HepG2 (cell line): ENCODE results near the gene TRIM69. TPM values are rescaled to one million over a fixed set of nuclear protein-coding genes. Genes with fewer than 3 reads are reported as not detected.

Source experiments
- ATAC-seq: fragments of 200-7000 bp; cut with Tn5 transposase; 3 replicates; pipeline ENCODE4 v1.9.1; 2020; ENCODE audit warnings: mild to moderate bottlenecking, moderate library complexity
- BruUV-seq: library from RNA; stranded (reverse); fragments of 400-500 nt; replicated peaks from 2 replicates; lab custom pipeline; 2021; lab: Mats Ljungman, UMichigan
- CTCF ChIA-PET: fragments of 300-600 bp; formaldehyde crosslinking; extraction: SDS; loops from one replicate; lab custom pipeline; 2021; ENCODE audit warnings: low total read pairs, inconsistent platforms, low intra/inter-chr PET ratio; lab: Yijun Ruan, JAX
- POLR2A ChIA-PET: fragments of 350-600 bp; sonication (Branson Sonifier 250); formaldehyde crosslinking; loops from one replicate; lab custom pipeline; 2020; ENCODE audit warnings: antibody characterized with exemption, inconsistent platforms; lab: Yijun Ruan, JAX
- DNase-seq: peaks from one replicate; pipeline ENCODE4 v3.0.0-alpha.2; 2015; ENCODE audit warnings: low spot score
- FAIRE-seq: peaks from 3 replicates; lab custom pipeline; 2011; peaks lifted over from hg19 to GRCh38; lab: Jason Lieb, UNC
- H2AFZ ChIP-seq: one replicate; pipeline ENCODE4 v1.6.1; 2011; ENCODE audit warnings: low read length, inconsistent platforms
- H3K27ac ChIP-seq: fragments of 300-600 bp; 3 replicates; pipeline ENCODE4 v1.8.0; 2011; ENCODE audit warnings: mixed run types, mild to moderate bottlenecking, mixed read lengths, low read length, inconsistent platforms; ENCODE audit not compliant: insufficient read depth; ENCODE audit errors: extremely low read length
- H3K27me3 ChIP-seq, 2 experiments: fragments of 200-600 bp in 1 of 2; 2 replicates in 1 of 2; 3 replicates in 1 of 2; pipeline versions ENCODE4 v1.6.0 to v1.8.0; 2011; ENCODE audit warnings: low read length in 2 of 2, mild to moderate bottlenecking in 2 of 2, moderate library complexity in 2 of 2, inconsistent platforms in 1 of 2; ENCODE audit not compliant: insufficient read depth in 2 of 2, control insufficient read depth in 1 of 2
- H3K36me3 ChIP-seq, 2 experiments: fragments of 200-600 bp in 1 of 2; replicated peaks in 1 of 2; 2 replicates in 1 of 2; 3 replicates in 1 of 2; pipeline versions ENCODE4 v1.5.1 to v1.8.0; 2011; ENCODE audit warnings: low read length in 2 of 2, inconsistent platforms in 1 of 2; ENCODE audit not compliant: insufficient read depth in 2 of 2, control insufficient read depth in 1 of 2
- H3K4me1 ChIP-seq: 2 replicates; pipeline ENCODE4 v1.5.1; 2012; ENCODE audit warnings: low read length, inconsistent platforms; ENCODE audit not compliant: insufficient read depth
- H3K4me2 ChIP-seq: 2 replicates; pipeline ENCODE4 v1.6.0; 2011; ENCODE audit warnings: low read depth, low read length, inconsistent platforms
- H3K4me3 ChIP-seq, 3 experiments: fragments of 200-600 bp in 1 of 3; sonication (generic), shearing (Covaris generic) in 1 of 3; replicated peaks in 1 of 3; 2 replicates each; pipeline ENCODE4 v1.5.1; 2011 to 2016; ENCODE audit warnings: low read length in 3 of 3, inconsistent platforms in 2 of 3, low read depth in 2 of 3, mild to moderate bottlenecking in 2 of 3, control low read depth in 1 of 3, mixed read lengths in 1 of 3; ENCODE audit not compliant: insufficient read depth in 1 of 3
- H3K79me2 ChIP-seq: one replicate; pipeline ENCODE4 v1.6.1; 2011; ENCODE audit warnings: low read length, inconsistent platforms; ENCODE audit not compliant: insufficient read depth
- H3K9ac ChIP-seq: 2 replicates; pipeline ENCODE4 v1.6.0; 2011; ENCODE audit warnings: mild to moderate bottlenecking, low read depth, low read length, inconsistent platforms; ENCODE audit not compliant: insufficient read depth
- H3K9me3 ChIP-seq: 2 replicates; pipeline ENCODE4 v1.5.1; 2012; ENCODE audit warnings: mild to moderate bottlenecking, low read length
- H4K20me1 ChIP-seq: 2 replicates; pipeline ENCODE4 v1.6.0; 2011; ENCODE audit warnings: inconsistent platforms, mild to moderate bottlenecking, low read length, moderate library complexity; ENCODE audit not compliant: insufficient read depth
- CHD2 ChIP-seq: IDR thresholded peaks from 2 replicates; pipeline ENCODE4 v1.6.1; 2011; ENCODE audit warnings: low read depth, low read length, improper control_type of control experiment
- FOXK1 ChIP-seq: sonication (generic); formaldehyde crosslinking; IDR thresholded peaks from 2 replicates; pipeline ENCODE4 v1.4.0; 2020; ENCODE audit warnings: low read depth, missing genetic modification reagents, borderline replicate concordance
- NR2C2 ChIP-seq: sonication (generic); formaldehyde crosslinking; IDR thresholded peaks from 2 replicates; pipeline ENCODE4 v1.4.0; 2020; ENCODE audit warnings: missing genetic modification reagents, mild to moderate bottlenecking, moderate library complexity, borderline replicate concordance
- POLR2AphosphoS5 ChIP-seq: IDR thresholded peaks from 2 replicates; pipeline ENCODE4 v1.6.1; 2012; ENCODE audit warnings: low read depth, low read length
- REL ChIP-seq: sonication (generic); formaldehyde crosslinking; conservative IDR thresholded peaks from 2 replicates; pipeline ENCODE4 v1.8.0; 2022; ENCODE audit warnings: mild to moderate bottlenecking, missing genetic modification reagents, moderate library complexity
- ZNF256 ChIP-seq: sonication (generic); formaldehyde crosslinking; conservative IDR thresholded peaks from 2 replicates; pipeline ENCODE4 v1.4.0; 2020; ENCODE audit warnings: missing genetic modification reagents
- ZNF317 ChIP-seq: sonication (generic); formaldehyde crosslinking; IDR thresholded peaks from 2 replicates; pipeline ENCODE4 v1.5.0; 2020; ENCODE audit warnings: mild to moderate bottlenecking, missing genetic modification reagents
- ZNF879 ChIP-seq: sonication (generic); formaldehyde crosslinking; IDR thresholded peaks from 2 replicates; pipeline ENCODE4 v1.8.1; 2023; ENCODE audit warnings: missing genetic modification reagents
- WGBS: methylation state at CpG from one replicate; pipeline ENCODE4 v1.1.6; 2017; ENCODE audit warnings: low lambda C conversion rate; 5-methylcytosine and 5-hydroxymethylcytosine counted together
- in situ Hi-C: cut with HindIII; loops from 2 replicates; pipeline ENCODE4 v1.10.0; 2017; ENCODE audit warnings: low pct_unique_long_range_greater_than_20kb; ENCODE audit not compliant: extremely low pct_ligation_motif_present
- intact Hi-C: fragments of 100-400 bp; cut with micrococcal nuclease; formaldehyde crosslinking; loops from one replicate; pipeline ENCODE4 v1.10.0; 2022; ENCODE audit not compliant: unreplicated experiment
- polyA plus RNA-seq, 8 experiments: library from polyadenylated mRNA; depleted of rRNA in 3 of 8; stranded (reverse) in 7 of 8; unstranded in 1 of 8; fragments of >200 nt; fragmentation: Illumina TruSeq in 4 of 8; extraction: Trizol in 4 of 8; gene quantifications; 2 replicates each; pipeline versions ENCODE4 v1.2.1 to v1.2.3, GENCODE V29; 2011 to 2016; ENCODE audit warnings: low read depth in 4 of 8, missing spikeins in 1 of 8, mixed read lengths in 1 of 8; ENCODE audit not compliant: insufficient read depth in 1 of 8
- total RNA-seq, 5 experiments: library from RNA; depleted of rRNA; stranded (reverse); fragments of >200 nt; fragmentation: Illumina TruSeq; extraction: Trizol; gene quantifications; 2 replicates each; pipeline ENCODE4 v1.2.3, GENCODE V29; 2016; ENCODE audit warnings: low read depth in 1 of 5
- TF ChIP-seq, protein P1 (sequence below): sonication (generic); formaldehyde crosslinking; IDR thresholded peaks from 2 replicates; pipeline ENCODE4 v1.8.0; 2022; ENCODE audit warnings: missing genetic modification reagents, mild to moderate bottlenecking, borderline replicate concordance
- TF ChIP-seq, protein P2 (sequence below): sonication (generic); formaldehyde crosslinking; IDR thresholded peaks from 2 replicates; pipeline ENCODE4 v1.9.0; 2022; ENCODE audit warnings: low read depth, missing genetic modification reagents
- TF ChIP-seq, protein P3 (sequence below): sonication (generic); formaldehyde crosslinking; IDR thresholded peaks from 2 replicates; pipeline ENCODE4 v1.4.0; 2020; ENCODE audit warnings: mild to moderate bottlenecking, missing genetic modification reagents
- TF ChIP-seq, protein P4 (sequence below): sonication (generic); formaldehyde crosslinking; IDR thresholded peaks from 2 replicates; pipeline ENCODE4 v1.4.0; 2020; ENCODE audit warnings: missing genetic modification reagents

The TRIM69 gene
- total and polyA plus RNA-seq, 2 of the 13 experiments (the other 11 are each of a cell fraction or from before 2014, with no cell fraction given) = 2.6 to 3.2 TPM

DNA sequence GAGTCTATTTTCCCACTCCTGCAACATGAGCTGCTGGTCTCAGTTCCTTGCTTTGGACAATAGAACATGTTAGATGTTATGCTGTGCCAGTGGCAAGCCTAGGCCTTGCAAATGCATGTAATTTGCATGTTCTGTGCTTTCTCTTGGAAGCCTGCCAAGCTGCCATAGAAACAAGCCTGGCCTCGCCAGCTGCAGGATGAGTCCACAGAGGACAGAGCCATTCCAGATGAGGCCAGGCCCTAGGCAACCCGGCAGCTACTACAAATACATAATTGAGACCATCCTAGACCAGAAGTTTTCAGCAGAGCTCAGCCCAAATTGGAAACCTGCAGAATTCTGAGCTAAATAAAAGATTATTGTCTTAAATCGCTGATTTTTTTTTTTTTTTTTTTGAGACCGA is 39.6 kb downstream of the TRIM69 start:
- no peak for FAIRE-seq
- BruUV-seq = no TSS peak
- Histone ChIP-seq H2AFZ (no peak overlapping the region), H3K4me2 (no peak overlapping the region), H3K4me3 (no peak overlapping the region), H3K36me3 (no peaks in the 10 kb centered on the region), H3K4me1 (no peaks in the 10 kb centered on the region), H3K9ac (no peak overlapping the region), H4K20me1 (no peaks in the 10 kb centered on the region), H3K9me3 (peaks cover 6% of the 10 kb centered on the region; the same call in 1 of the 2 replicates), H3K27ac (no peak overlapping the region), H3K27me3 (no peaks in the 10 kb centered on the region)
- WGBS = 61% methylated on average over 4 of the region's 4 CpGs
- no peak for DNase-seq
- CTCF ChIA-PET = no interaction called here
- POLR2A ChIA-PET = no interaction called here
- no peak for ATAC-seq
- intact Hi-C loops = no loop called here
- TF ChIP-seq ZNF317 (CRISPR knock-in tag) = no peak
- TF ChIP-seq CHD2 = no peak
- TF ChIP-seq ZNF256 (CRISPR knock-in tag) = no peak
- TF ChIP-seq, all 625 proteins: peak for 0
- in situ Hi-C loops = no loop called here
- no peaks in the 10 kb centered on the region for H3K79me2 ChIP-seq

DNA sequence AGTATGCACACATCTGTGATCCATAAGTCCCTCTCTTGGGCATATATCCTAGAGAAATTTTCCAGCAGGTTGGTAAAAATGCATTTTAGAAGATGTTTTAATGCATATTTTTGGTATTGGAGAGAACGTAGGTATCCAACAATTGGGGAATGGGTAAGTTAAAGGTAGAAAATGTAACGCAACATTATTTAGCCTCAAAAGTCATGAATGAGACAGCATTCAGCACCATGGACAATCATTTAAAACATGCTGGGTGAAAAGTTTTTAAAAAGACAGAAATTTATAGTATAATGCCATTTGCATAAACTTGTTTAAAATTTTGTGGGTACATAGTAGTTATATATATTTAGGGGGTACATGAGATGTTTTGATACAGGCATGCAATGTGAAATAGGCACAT is 43.4 kb downstream of the TRIM69 start:
- ChIA-PET POLR2A (no interaction called here), CTCF (no interaction called here)
- H2AFZ ChIP-seq = no peak overlapping the region
- H3K27me3 ChIP-seq = no peaks in the 10 kb centered on the region
- ATAC-seq (no peak), FAIRE-seq (no peak), DNase-seq (no peak)
- H3K9me3 ChIP-seq = no peaks in the 10 kb centered on the region
- no peak overlapping the region for H3K4me2 ChIP-seq
- no TSS peak for BruUV-seq
- in situ Hi-C loops (no loop called here), intact Hi-C loops (no loop called here)
- peaks cover 13% of the 10 kb centered on the region; the same call in 1 of the 2 replicates for H3K4me1 ChIP-seq
- H4K20me1 ChIP-seq = no peaks in the 10 kb centered on the region
- H3K4me3 ChIP-seq = no peak overlapping the region
- H3K36me3 ChIP-seq = no peaks in the 10 kb centered on the region
- H3K27ac ChIP-seq = no peak overlapping the region
- no peaks in the 10 kb centered on the region for H3K79me2 ChIP-seq
- no peak overlapping the region for H3K9ac ChIP-seq
- WGBS = 97% methylated on average over 2 of the region's 2 CpGs
- TF ChIP-seq, protein P1, sequence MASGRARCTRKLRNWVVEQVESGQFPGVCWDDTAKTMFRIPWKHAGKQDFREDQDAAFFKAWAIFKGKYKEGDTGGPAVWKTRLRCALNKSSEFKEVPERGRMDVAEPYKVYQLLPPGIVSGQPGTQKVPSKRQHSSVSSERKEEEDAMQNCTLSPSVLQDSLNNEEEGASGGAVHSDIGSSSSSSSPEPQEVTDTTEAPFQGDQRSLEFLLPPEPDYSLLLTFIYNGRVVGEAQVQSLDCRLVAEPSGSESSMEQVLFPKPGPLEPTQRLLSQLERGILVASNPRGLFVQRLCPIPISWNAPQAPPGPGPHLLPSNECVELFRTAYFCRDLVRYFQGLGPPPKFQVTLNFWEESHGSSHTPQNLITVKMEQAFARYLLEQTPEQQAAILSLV = no peak
- TF ChIP-seq ZNF879 (CRISPR knock-in tag) = no peak
- no peak for TF ChIP-seq FOXK1 (CRISPR knock-in tag)
- TF ChIP-seq POLR2AphosphoS5 = no peak
- TF ChIP-seq, protein P2, sequence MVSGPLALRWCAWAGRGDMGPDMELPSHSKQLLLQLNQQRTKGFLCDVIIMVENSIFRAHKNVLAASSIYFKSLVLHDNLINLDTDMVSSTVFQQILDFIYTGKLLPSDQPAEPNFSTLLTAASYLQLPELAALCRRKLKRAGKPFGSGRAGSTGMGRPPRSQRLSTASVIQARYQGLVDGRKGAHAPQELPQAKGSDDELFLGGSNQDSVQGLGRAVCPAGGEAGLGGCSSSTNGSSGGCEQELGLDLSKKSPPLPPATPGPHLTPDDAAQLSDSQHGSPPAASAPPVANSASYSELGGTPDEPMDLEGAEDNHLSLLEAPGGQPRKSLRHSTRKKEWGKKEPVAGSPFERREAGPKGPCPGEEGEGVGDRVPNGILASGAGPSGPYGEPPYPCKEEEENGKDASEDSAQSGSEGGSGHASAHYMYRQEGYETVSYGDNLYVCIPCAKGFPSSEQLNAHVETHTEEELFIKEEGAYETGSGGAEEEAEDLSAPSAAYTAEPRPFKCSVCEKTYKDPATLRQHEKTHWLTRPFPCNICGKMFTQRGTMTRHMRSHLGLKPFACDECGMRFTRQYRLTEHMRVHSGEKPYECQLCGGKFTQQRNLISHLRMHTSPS (CRISPR knock-in tag) = no peak
- TF ChIP-seq, protein P3, sequence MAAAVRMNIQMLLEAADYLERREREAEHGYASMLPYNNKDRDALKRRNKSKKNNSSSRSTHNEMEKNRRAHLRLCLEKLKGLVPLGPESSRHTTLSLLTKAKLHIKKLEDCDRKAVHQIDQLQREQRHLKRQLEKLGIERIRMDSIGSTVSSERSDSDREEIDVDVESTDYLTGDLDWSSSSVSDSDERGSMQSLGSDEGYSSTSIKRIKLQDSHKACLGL (CRISPR knock-in tag) = no peak
- no peak for TF ChIP-seq NR2C2 (CRISPR knock-in tag)
- TF ChIP-seq REL = no peak
- TF ChIP-seq, protein P4, sequence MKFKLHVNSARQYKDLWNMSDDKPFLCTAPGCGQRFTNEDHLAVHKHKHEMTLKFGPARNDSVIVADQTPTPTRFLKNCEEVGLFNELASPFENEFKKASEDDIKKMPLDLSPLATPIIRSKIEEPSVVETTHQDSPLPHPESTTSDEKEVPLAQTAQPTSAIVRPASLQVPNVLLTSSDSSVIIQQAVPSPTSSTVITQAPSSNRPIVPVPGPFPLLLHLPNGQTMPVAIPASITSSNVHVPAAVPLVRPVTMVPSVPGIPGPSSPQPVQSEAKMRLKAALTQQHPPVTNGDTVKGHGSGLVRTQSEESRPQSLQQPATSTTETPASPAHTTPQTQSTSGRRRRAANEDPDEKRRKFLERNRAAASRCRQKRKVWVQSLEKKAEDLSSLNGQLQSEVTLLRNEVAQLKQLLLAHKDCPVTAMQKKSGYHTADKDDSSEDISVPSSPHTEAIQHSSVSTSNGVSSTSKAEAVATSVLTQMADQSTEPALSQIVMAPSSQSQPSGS (CRISPR knock-in tag) = no peak
